Tibial nerve (tissue), 4 donors: Measurements from ENCODE around the gene PITPNM3. TPM values are rescaled to one million over a fixed set of nuclear protein-coding genes. Genes with fewer than 3 reads are reported as not detected.
"Not testable (repeated sequence)": the region's sequence is repeated elsewhere in the genome, so short reads cannot be mapped to it uniquely, and the experiment has no call there.

Experiments
- DNase-seq, 2 donors: peaks; one replicate each; pipeline ENCODE4 v3.0.0-alpha.2; 2019; ENCODE audit warnings: low spot score in 2 of 2
- H3K27ac ChIP-seq, 4 donors: fragments of 200-600 bp; sonication (generic) in 3 of 4; one replicate each; pipeline ENCODE4 v1.5.1; 2017 to 2019; ENCODE audit warnings: mild to moderate bottlenecking in 1 of 4
- H3K27me3 ChIP-seq, 2 donors: fragments of 200-600 bp; sonication (generic) in 1 of 2; one replicate each; pipeline versions ENCODE4 v1.5.1 to v1.6.0; 2017 to 2019
- H3K36me3 ChIP-seq, 3 donors: fragments of 200-600 bp; sonication (generic); one replicate each; pipeline ENCODE4 v1.5.1; 2018 to 2019
- H3K4me1 ChIP-seq, 4 donors: fragments of 200-600 bp; sonication (generic) in 3 of 4; one replicate each; pipeline ENCODE4 v1.5.1; 2017 to 2019
- H3K4me3 ChIP-seq, 4 donors: fragments of 200-600 bp; sonication (generic) in 3 of 4; one replicate each; pipeline ENCODE4 v1.5.1; 2017 to 2019; ENCODE audit warnings: mild to moderate bottlenecking in 1 of 4, moderate library complexity in 1 of 4
- H3K9me3 ChIP-seq, 4 donors: fragments of 200-600 bp; sonication (generic) in 3 of 4; one replicate each; pipeline ENCODE4 v1.5.1; 2017 to 2019
- EP300 ChIP-seq, 2 donors: sonication (generic); formaldehyde crosslinking; IDR thresholded peaks; one replicate each; pipeline ENCODE4 v1.6.1; 2017; ENCODE audit warnings: antibody characterized with exemption in 2 of 2, mild to moderate bottlenecking in 1 of 2
- POLR2A ChIP-seq, 2 donors: fragments of 450-650 bp; IDR thresholded peaks; one replicate each; pipeline ENCODE4 v1.6.1; 2017; ENCODE audit warnings: antibody characterized with exemption in 2 of 2, mild to moderate bottlenecking in 2 of 2, moderate library complexity in 2 of 2
- WGBS, 2 donors: methylation state at CpG; one replicate each; pipeline ENCODE4 v1.1.5; 2018; 5-methylcytosine and 5-hydroxymethylcytosine counted together
- total RNA-seq, 4 donors: library from RNA; depleted of rRNA; stranded (reverse); fragments of >200 nt; gene quantifications; one replicate each; pipeline ENCODE4 v1.1.0, GENCODE V29; 2016
- TF ChIP-seq, protein P1 (sequence below), 5 experiments: fragments of 200-600 bp in 3 of 5; fragments of 450-650 bp in 2 of 5; sonication (generic) in 3 of 5; IDR thresholded peaks; one replicate each; pipeline ENCODE4 v1.5.1; 2016 to 2019; ENCODE audit warnings: antibody characterized with exemption in 5 of 5, mild to moderate bottlenecking in 3 of 5, moderate library complexity in 2 of 5

Gene PITPNM3
- total RNA-seq, 4 donors from 2014 or later, result 0.90 to 5.2 (median 2.3) TPM

DNA sequence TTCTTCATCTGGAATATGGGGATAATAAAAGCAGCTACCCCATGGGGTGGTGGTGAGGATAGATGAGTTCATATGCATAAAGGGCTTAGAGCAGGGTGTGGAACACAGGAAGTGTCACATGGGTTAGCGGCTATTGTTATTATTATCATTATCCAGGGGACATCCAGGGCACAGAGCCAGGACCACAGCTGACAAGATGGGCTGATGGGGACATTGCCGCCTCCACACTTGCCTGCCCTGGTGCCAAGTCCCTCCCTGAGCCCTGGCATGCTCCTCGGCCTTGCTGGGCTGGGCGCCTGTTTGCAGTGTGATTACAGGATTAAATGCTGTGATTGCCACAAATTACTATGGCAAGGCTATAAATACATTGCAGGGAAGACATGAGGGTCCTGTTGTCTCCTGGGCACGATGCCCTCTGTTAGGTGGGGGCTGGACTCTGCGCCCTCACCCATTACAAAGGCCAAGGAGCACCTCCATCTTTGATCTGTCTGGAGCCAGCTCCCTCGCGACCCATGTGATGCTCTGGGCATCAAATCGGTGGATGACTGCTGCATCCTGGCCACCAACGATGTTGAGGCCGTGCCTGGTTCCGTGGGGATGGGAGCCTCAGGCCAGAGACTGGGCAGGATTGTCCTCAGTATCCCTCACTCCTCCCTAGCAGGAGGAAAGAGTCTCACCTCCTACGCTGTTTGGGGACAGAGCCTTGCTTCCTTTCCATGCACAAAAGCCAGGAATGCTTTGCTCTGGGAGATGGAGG is 68.9 kb downstream of the PITPNM3 start:
- no peaks in the 10 kb centered on the region for H3K9me3 ChIP-seq
- no peaks in the 10 kb centered on the region for H3K4me1 ChIP-seq
- no peak overlapping the region for H3K27ac ChIP-seq
- H3K4me3 ChIP-seq, result no peak overlapping the region
- H3K36me3 ChIP-seq, result peaks cover 0 to 7% (median 0%) of the 10 kb centered on the region in 3 donors
- DNase-seq, result peak in 1 of 2 donors; percentile 23
- TF ChIP-seq POLR2A (IDR thresholded peaks at IDR 0.05) (no peak), EP300 (IDR thresholded peaks at IDR 0.05) (no peak)
- TF ChIP-seq, protein P1, sequence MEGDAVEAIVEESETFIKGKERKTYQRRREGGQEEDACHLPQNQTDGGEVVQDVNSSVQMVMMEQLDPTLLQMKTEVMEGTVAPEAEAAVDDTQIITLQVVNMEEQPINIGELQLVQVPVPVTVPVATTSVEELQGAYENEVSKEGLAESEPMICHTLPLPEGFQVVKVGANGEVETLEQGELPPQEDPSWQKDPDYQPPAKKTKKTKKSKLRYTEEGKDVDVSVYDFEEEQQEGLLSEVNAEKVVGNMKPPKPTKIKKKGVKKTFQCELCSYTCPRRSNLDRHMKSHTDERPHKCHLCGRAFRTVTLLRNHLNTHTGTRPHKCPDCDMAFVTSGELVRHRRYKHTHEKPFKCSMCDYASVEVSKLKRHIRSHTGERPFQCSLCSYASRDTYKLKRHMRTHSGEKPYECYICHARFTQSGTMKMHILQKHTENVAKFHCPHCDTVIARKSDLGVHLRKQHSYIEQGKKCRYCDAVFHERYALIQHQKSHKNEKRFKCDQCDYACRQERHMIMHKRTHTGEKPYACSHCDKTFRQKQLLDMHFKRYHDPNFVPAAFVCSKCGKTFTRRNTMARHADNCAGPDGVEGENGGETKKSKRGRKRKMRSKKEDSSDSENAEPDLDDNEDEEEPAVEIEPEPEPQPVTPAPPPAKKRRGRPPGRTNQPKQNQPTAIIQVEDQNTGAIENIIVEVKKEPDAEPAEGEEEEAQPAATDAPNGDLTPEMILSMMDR (IDR thresholded peaks at IDR 0.05), result no peak
- 51 to 65% methylated on average over 13 of the region's 13 CpGs for WGBS, 2 donors
- no peaks in the 10 kb centered on the region for H3K27me3 ChIP-seq

DNA sequence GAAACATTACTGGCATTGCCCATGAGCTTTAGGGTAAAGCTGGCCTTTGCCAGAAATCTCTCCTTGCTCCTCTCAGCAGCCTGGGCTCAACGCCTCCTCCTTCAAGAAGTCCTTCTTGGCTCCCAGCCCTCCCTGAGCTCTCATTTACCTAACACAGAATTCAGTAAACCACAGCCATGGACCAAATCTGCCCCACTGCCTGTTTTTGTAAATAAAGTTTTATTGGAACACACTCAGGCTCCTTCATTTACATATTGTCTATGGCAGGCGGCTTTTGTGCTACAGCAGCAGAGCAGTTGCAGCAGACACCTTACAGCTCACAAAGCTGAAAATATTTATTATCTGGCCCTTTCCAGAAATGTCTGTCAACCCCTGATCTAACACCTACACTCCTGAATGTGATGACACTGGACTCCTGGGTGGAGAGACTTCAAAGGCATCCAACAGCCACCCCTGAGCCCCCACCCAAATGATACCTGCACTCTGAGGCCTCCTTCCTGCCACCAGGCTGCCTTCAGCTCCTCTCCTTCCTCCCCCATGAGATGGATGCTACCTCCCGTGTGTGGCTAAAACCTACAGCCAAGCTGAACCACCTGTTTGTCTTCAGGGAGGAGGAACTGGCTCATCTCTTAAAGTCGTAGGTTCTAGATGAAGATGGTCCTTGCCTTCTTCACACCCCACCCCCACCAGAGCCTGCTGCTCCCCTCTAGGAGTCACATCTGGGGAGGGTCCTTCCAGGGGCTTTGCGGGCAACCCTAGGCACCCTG is 70.5 kb downstream of the PITPNM3 start:
- WGBS, 2 donors, result 68 to 70% methylated on average over 5 of the region's 5 CpGs
- Histone ChIP-seq H3K27me3 (no peaks in the 10 kb centered on the region), H3K4me3 (no peak overlapping the region), H3K4me1 (no peaks in the 10 kb centered on the region), H3K9me3 (no peaks in the 10 kb centered on the region), H3K36me3 (peaks cover 0 to 7% (median 0%) of the 10 kb centered on the region in 3 donors), H3K27ac (no peak overlapping the region)
- no peak for TF ChIP-seq POLR2A (IDR thresholded peaks at IDR 0.05)
- no peak for DNase-seq

DNA sequence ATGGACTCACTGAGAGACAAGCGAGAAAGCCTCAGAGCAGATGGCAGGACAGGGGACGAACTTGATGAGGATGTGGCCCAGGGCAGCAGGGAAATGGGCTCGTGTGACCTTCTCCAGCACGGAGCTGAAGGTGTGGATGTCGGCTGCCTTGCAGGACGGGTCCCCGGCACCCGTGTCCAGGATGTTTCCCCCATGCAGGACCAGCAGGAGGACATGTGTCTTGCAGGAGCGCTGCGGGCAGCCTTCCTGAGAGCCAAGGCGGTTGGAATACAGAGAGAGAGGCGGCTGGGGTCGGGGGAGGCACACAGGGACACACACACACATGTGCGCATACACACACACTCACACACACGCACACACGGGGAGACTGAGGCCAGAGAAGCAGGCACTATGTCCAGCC is 72.8 kb downstream of the PITPNM3 start:
- Histone ChIP-seq H3K4me3 (no peak overlapping the region), H3K27ac (no peak overlapping the region), H3K27me3 (no peaks in the 10 kb centered on the region), H3K36me3 (peaks cover 0 to 7% (median 0%) of the 10 kb centered on the region in 3 donors), H3K9me3 (no peaks in the 10 kb centered on the region), H3K4me1 (no peaks in the 10 kb centered on the region)
- TF ChIP-seq, protein P1 (IDR thresholded peaks at IDR 0.05), result no peak
- TF ChIP-seq POLR2A (IDR thresholded peaks at IDR 0.05) (no peak), EP300 (IDR thresholded peaks at IDR 0.05) (no peak)
- DNase-seq, result no peak
- 81 to 91% methylated on average over 16 of the region's 16 CpGs for WGBS, 2 donors

DNA sequence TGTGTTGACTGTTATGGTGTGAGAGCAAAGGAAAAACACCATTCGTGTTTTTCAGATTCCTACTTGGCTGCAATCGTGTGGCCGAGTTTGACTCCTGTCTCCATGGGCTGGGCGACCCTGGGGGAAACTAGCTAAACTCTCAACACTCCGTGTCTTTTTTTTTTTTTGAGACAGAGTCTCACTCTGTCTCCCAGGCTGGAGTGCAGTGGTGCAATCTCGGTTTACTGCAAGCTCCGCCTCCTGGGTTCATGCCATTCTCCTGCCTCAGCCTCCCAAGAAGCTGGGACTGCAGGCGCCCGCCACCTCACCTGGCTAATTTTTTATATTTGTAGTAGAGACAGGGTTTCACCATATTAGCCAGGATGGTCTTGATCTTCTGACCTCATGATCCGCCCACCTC is 73.6 kb downstream of the PITPNM3 start:
- not testable (repeated sequence) for DNase-seq, H3K4me1 ChIP-seq, H3K9me3 ChIP-seq, H3K36me3 ChIP-seq, H3K27ac ChIP-seq, H3K4me3 ChIP-seq, H3K27me3 ChIP-seq
- 64 to 74% methylated on average over 10 of the region's 10 CpGs for WGBS, 2 donors

DNA sequence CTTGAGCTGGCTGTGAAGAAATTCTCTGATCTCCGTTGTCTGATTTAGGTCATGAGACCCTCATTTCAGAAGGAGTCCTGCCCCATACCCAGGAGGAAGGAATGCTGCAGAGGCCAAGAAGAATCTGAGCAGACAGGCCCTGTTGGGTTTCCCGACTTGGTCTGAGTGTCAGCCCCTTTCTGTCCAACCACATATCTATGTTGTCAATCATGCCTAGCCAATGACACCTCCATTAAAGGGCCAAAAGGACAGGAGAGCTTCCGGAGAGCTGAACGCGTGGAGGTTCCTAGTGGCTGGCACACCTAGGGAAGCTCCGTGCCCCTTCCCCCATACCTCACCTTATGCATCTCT is 74.3 kb downstream of the PITPNM3 start:
- Histone ChIP-seq H3K4me3 (no peak overlapping the region), H3K36me3 (peaks cover 0 to 9% (median 0%) of the 10 kb centered on the region in 3 donors), H3K4me1 (no peaks in the 10 kb centered on the region), H3K27me3 (no peaks in the 10 kb centered on the region), H3K27ac (no peak overlapping the region), H3K9me3 (no peaks in the 10 kb centered on the region)
- TF ChIP-seq POLR2A (IDR thresholded peaks at IDR 0.05) (no peak), EP300 (IDR thresholded peaks at IDR 0.05) (no peak)
- TF ChIP-seq, protein P1 (IDR thresholded peaks at IDR 0.05), result no peak
- no peak for DNase-seq
- WGBS, 2 donors, result 80 to 89% methylated on average over 6 of the region's 6 CpGs

DNA sequence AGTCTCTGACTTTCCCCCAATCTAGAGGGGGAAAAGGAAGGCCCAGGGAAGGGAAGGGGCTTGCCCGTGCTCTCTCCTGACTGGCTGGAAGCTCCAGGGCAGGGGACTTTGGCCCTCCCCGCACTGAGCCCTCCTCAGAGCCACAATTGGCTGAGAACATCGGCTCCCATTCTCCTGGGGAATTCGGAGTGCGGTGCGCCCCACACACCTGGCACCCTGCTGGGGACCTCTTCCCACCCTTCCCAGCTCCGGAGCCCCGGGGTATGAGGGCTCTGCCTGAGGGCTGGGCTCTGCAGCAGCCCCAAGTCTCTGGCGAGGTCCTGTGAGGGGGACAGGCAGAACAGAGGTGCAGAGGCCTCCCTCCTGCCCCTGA is 76.1 kb downstream of the PITPNM3 start:
- 25 to 44% methylated on average over 6 to 8 of the region's 9 CpGs for WGBS, 2 donors
- Histone ChIP-seq H3K9me3 (no peaks in the 10 kb centered on the region), H3K27me3 (no peaks in the 10 kb centered on the region), H3K27ac (no peak overlapping the region), H3K4me3 (no peak overlapping the region), H3K36me3 (peaks cover 0 to 16% (median 0%) of the 10 kb centered on the region in 3 donors), H3K4me1 (no peaks in the 10 kb centered on the region)
- no peak for DNase-seq
- TF ChIP-seq, protein P1 (IDR thresholded peaks at IDR 0.05), result no peak
- TF ChIP-seq POLR2A (IDR thresholded peaks at IDR 0.05) (no peak), EP300 (IDR thresholded peaks at IDR 0.05) (no peak)
